Neural cell (in vitro differentiated cells): ENCODE results near the gene ZNF614.

ENCODE experiments used
- CTCF ChIP-seq: fragments of 450-650 bp; IDR thresholded peaks from 2 replicates; pipeline ENCODE4 v1.5.1; 2014; ENCODE audit warnings: antibody characterized with exemption, mild to moderate bottlenecking, moderate library complexity; ENCODE audit not compliant: poor library complexity, severe bottlenecking
- EZH2 ChIP-seq: fragments of 200-600, 300-800 bp; shearing (Covaris generic), sonication (generic); IDR thresholded peaks from 2 replicates; pipeline ENCODE4 v1.6.1; 2014; ENCODE audit warnings: antibody characterized with exemption, low read length, borderline replicate concordance, mild to moderate bottlenecking; ENCODE audit not compliant: insufficient read depth, poor library complexity, severe bottlenecking
- POLR2AphosphoS5 ChIP-seq: IDR thresholded peaks from 2 replicates; pipeline ENCODE4 v1.6.1; 2012
- REST ChIP-seq: IDR thresholded peaks from 2 replicates; pipeline ENCODE4 v1.6.1; 2012; ENCODE audit warnings: borderline replicate concordance
- TAF1 ChIP-seq: IDR thresholded peaks from 2 replicates; pipeline ENCODE4 v1.6.1; 2012; ENCODE audit warnings: low read depth

- TF ChIP-seq REST (no peak), POLR2AphosphoS5 (no peak), EZH2 (no peak), CTCF (no peak), TAF1 (no peak)
Measured at GRCh38 chr19:52020506-52020905, 7.7 kb downstream of the ZNF614 start.
